Activated T-helper 9 cell treated with anti-CD3 and anti-CD28 coated beads, Interleukin-2, amount 50 U/mL, for 16 hours (primary cell): Measurements from ENCODE around the gene TSC1.
"Not testable (repeated sequence)": the region's sequence is repeated elsewhere in the genome, so short reads cannot be mapped to it uniquely, and the experiment has no call there.

Experiments used
- DNase-seq: peaks from one replicate; pipeline ENCODE4 v3.0.0-alpha.2; 2020; ENCODE audit warnings: low read depth

TSC1 gene

GRCh38 chr9:132944294-132945185, at the start of gene TSC1:
TSC1 (minus strand) TSS chr9:132944616; CDS start chr9:132928872, 15,744 bp downstream.
- peak; percentile 99 for DNase-seq

GRCh38 chr9:132993511-132993939, 49.1 kb upstream of the TSC1 start:
- no peak for DNase-seq

GRCh38 chr9:132991351-132992300, 47.2 kb upstream of the TSC1 start:
- DNase-seq = no peak

- no peak for DNase-seq
Observed at GRCh38 chr9:132990781-132991180, 46.4 kb upstream of the TSC1 start.

GRCh38 chr9:132989998-132990557, 45.7 kb upstream of the TSC1 start:
- DNase-seq = not testable (repeated sequence)

GRCh38 chr9:132989414-132989996, 45.1 kb upstream of the TSC1 start:
- DNase-seq = no peak

GRCh38 chr9:132989014-132989310, 44.5 kb upstream of the TSC1 start:
- no peak for DNase-seq

- DNase-seq = no peak
Observed at GRCh38 chr9:132988244-132989013, 44.0 kb upstream of the TSC1 start.

- DNase-seq = no peak
Observed at GRCh38 chr9:132986640-132987620, 42.5 kb upstream of the TSC1 start.

- no peak for DNase-seq
Observed at GRCh38 chr9:132986114-132986513, 41.7 kb upstream of the TSC1 start.

- no peak for DNase-seq
Observed at GRCh38 chr9:132985489-132985888, 41.1 kb upstream of the TSC1 start.

- DNase-seq = no peak
Observed at GRCh38 chr9:132985071-132985350, 40.6 kb upstream of the TSC1 start.

GRCh38 chr9:132984202-132985070, 40.0 kb upstream of the TSC1 start:
- DNase-seq = no peak

GRCh38 chr9:132983491-132984201, 39.2 kb upstream of the TSC1 start:
- DNase-seq = no peak

- no peak for DNase-seq
Observed at GRCh38 chr9:132982458-132982857, 38.0 kb upstream of the TSC1 start.

GRCh38 chr9:132980157-132980556, 35.7 kb upstream of the TSC1 start:
- DNase-seq = no peak

GRCh38 chr9:132978451-132979131, 34.2 kb upstream of the TSC1 start, which contains the start of gene GFI1B:
GFI1B (plus strand) TSS chr9:132978694; CDS start chr9:132986679, 7,985 bp downstream.
- DNase-seq = no peak

- DNase-seq = no peak
Observed at GRCh38 chr9:132978112-132978450, 33.7 kb upstream of the TSC1 start.
